Keratinocyte (primary cell): Measurements from ENCODE around the gene NLK. TPM values are rescaled to one million over a fixed set of nuclear protein-coding genes. Genes with fewer than 3 reads are reported as not detected.
A peak's percentile ranks its signal among the peaks of the same experiment; 100 is the strongest.

Experiments
- DNase-seq: peaks from one replicate; pipeline ENCODE4 v3.0.0-alpha.2; 2011; ENCODE audit warnings: low read depth, missing footprints, low spot score
- FAIRE-seq: peaks from 2 replicates; lab custom pipeline; 2011; peaks lifted over from hg19 to GRCh38; lab: Jason Lieb, UNC
- H2AFZ ChIP-seq: 2 replicates; pipeline ENCODE4 v1.6.0; 2012; ENCODE audit warnings: low read length, control low read depth, inconsistent platforms; ENCODE audit not compliant: control insufficient read depth
- H3K27ac ChIP-seq: 2 replicates; pipeline ENCODE4 v1.5.1; 2011; ENCODE audit warnings: low read length; ENCODE audit not compliant: control insufficient read depth, insufficient read depth
- H3K27me3 ChIP-seq: 3 replicates; pipeline ENCODE4 v1.6.0; 2011; ENCODE audit warnings: low read length; ENCODE audit not compliant: control insufficient read depth, insufficient read depth; ENCODE audit errors: extremely low read depth
- H3K36me3 ChIP-seq, 2 experiments: 2 replicates in 1 of 2; 3 replicates in 1 of 2; pipeline ENCODE4 v1.5.1; 2011; ENCODE audit warnings: low read length in 2 of 2, mild to moderate bottlenecking in 1 of 2; ENCODE audit not compliant: control insufficient read depth in 2 of 2, insufficient read depth in 2 of 2; ENCODE audit errors: extremely low read depth in 1 of 2
- H3K4me1 ChIP-seq: 3 replicates; pipeline ENCODE4 v1.5.1; 2011; ENCODE audit warnings: low read length; ENCODE audit not compliant: control insufficient read depth, insufficient read depth; ENCODE audit errors: extremely low read depth
- H3K4me2 ChIP-seq: 3 replicates; pipeline ENCODE4 v1.6.0; 2011; ENCODE audit warnings: low read depth, low read length; ENCODE audit not compliant: control insufficient read depth, insufficient read depth; ENCODE audit errors: extremely low read depth
- H3K4me3 ChIP-seq, 3 experiments: fragments of 200-600 bp in 1 of 3; sonication (generic) in 1 of 3; 2 replicates in 2 of 3; 3 replicates in 1 of 3; pipeline ENCODE4 v1.5.1; 2011 to 2016; ENCODE audit warnings: low read length in 3 of 3, mild to moderate bottlenecking in 3 of 3, control low read depth in 2 of 3, inconsistent platforms in 1 of 3, low read depth in 1 of 3, mixed read lengths in 1 of 3, mixed run types in 1 of 3, moderate library complexity in 1 of 3; ENCODE audit not compliant: control insufficient read depth in 2 of 3, insufficient read depth in 2 of 3; ENCODE audit errors: extremely low read depth in 1 of 3
- H3K79me2 ChIP-seq: 2 replicates; pipeline ENCODE4 v1.6.0; 2012; ENCODE audit warnings: low read length; ENCODE audit not compliant: control insufficient read depth, insufficient read depth
- H3K9ac ChIP-seq: 3 replicates; pipeline ENCODE4 v1.6.0; 2011; ENCODE audit warnings: low read length; ENCODE audit not compliant: control insufficient read depth, insufficient read depth; ENCODE audit errors: extremely low read depth
- H3K9me1 ChIP-seq: 3 replicates; pipeline ENCODE4 v1.6.0; 2011; ENCODE audit warnings: low read length; ENCODE audit not compliant: control insufficient read depth, insufficient read depth; ENCODE audit errors: extremely low read depth
- H3K9me3 ChIP-seq: 2 replicates; pipeline ENCODE4 v1.5.1; 2012; ENCODE audit warnings: low read depth, low read length; ENCODE audit not compliant: control insufficient read depth
- H4K20me1 ChIP-seq: 3 replicates; pipeline ENCODE4 v1.6.0; 2011; ENCODE audit warnings: low read length; ENCODE audit not compliant: control insufficient read depth, insufficient read depth; ENCODE audit errors: extremely low read depth
- EZH2 ChIP-seq: IDR thresholded peaks from one replicate; pipeline ENCODE4 v1.6.1; 2012; ENCODE audit warnings: inconsistent platforms, mild to moderate bottlenecking, low read length, moderate library complexity
- dilution Hi-C: fragments of 300-500 bp; cut with MboI; formaldehyde crosslinking; loops from one replicate; pipeline ENCODE4 v1.7.0; 2020; ENCODE audit warnings: low sequenced_read_pairs; ENCODE audit not compliant: extremely low pct_ligation_motif_present
- polyA plus RNA-seq, 5 experiments: library from polyadenylated mRNA; depleted of rRNA in 3 of 5; stranded (reverse) in 3 of 5; stranded (forward) in 1 of 5; unstranded in 1 of 5; fragments of >200 nt; gene quantifications; 1 replicate in 1 of 5; 2 replicates in 3 of 5; 3 replicates in 1 of 5; pipeline versions ENCODE4 v1.2.1 to v1.2.3, GENCODE V29; 2011 to 2012; ENCODE audit warnings: missing spikeins in 2 of 5, low read depth in 1 of 5, low replicate concordance in 1 of 5
- TF ChIP-seq, protein P1 (sequence below), 3 experiments: IDR thresholded peaks in 1 of 3; conservative IDR thresholded peaks in 1 of 3; optimal IDR thresholded peaks in 1 of 3; 2 replicates in 2 of 3; 3 replicates in 1 of 3; pipeline versions ENCODE3 to v1.5.1; 2011; ENCODE audit warnings: low read length in 3 of 3, mild to moderate bottlenecking in 3 of 3, moderate library complexity in 2 of 3, control low read depth in 1 of 3, inconsistent platforms in 1 of 3; ENCODE audit not compliant: insufficient read depth in 2 of 3; ENCODE audit errors: extremely low read depth in 1 of 3

NLK gene
- polyA plus RNA-seq, 1 donor (not counting 4 experiments of a cell fraction or from before 2014, with no cell fraction given): 20.9 TPM

- Histone ChIP-seq H3K4me1 (no peaks in the 10 kb centered on the region), H3K4me2 (no peak overlapping the region), H3K79me2 (peaks cover 3% of the 10 kb centered on the region), H3K9me1 (no peaks in the 10 kb centered on the region), H4K20me1 (no peaks in the 10 kb centered on the region), H3K9me3 (no peaks in the 10 kb centered on the region), H2AFZ (no peak overlapping the region), H3K27me3 (no peaks in the 10 kb centered on the region), H3K4me3 (no peak overlapping the region), H3K27ac (no peak overlapping the region), H3K36me3 (no peaks in the 10 kb centered on the region), H3K9ac (no peak overlapping the region)
- dilution Hi-C loops: no loop called here
- peak; percentile 75 for FAIRE-seq
- no peak for DNase-seq
- TF ChIP-seq, protein P1, sequence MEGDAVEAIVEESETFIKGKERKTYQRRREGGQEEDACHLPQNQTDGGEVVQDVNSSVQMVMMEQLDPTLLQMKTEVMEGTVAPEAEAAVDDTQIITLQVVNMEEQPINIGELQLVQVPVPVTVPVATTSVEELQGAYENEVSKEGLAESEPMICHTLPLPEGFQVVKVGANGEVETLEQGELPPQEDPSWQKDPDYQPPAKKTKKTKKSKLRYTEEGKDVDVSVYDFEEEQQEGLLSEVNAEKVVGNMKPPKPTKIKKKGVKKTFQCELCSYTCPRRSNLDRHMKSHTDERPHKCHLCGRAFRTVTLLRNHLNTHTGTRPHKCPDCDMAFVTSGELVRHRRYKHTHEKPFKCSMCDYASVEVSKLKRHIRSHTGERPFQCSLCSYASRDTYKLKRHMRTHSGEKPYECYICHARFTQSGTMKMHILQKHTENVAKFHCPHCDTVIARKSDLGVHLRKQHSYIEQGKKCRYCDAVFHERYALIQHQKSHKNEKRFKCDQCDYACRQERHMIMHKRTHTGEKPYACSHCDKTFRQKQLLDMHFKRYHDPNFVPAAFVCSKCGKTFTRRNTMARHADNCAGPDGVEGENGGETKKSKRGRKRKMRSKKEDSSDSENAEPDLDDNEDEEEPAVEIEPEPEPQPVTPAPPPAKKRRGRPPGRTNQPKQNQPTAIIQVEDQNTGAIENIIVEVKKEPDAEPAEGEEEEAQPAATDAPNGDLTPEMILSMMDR (optimal IDR thresholded peaks at IDR 0.05 in 1 of 3, IDR thresholded peaks at IDR 0.05 in 1 of 3, conservative IDR thresholded peaks at IDR 0.05 in 1 of 3; ENCODE audit: extremely low read depth in 1 of 3, insufficient read depth in 2 of 3, low read length in 3 of 3): no peak
- TF ChIP-seq EZH2: no peak
These were observed 63.0 kb downstream of the NLK start for GRCh38 chr17:28105501-28105900.

- Histone ChIP-seq H3K9me1 (no peaks in the 10 kb centered on the region), H3K4me2 (no peak overlapping the region), H4K20me1 (no peaks in the 10 kb centered on the region), H3K9me3 (no peaks in the 10 kb centered on the region), H3K36me3 (no peaks in the 10 kb centered on the region), H3K4me1 (peaks cover 10% of the 10 kb centered on the region), H3K9ac (no peak overlapping the region), H3K27me3 (no peaks in the 10 kb centered on the region), H3K4me3 (no peak overlapping the region), H3K79me2 (peaks cover 12% of the 10 kb centered on the region), H3K27ac (no peak overlapping the region), H2AFZ (no peak overlapping the region)
- DNase-seq: no peak
- no peak for TF ChIP-seq EZH2
- TF ChIP-seq, protein P1 (optimal IDR thresholded peaks at IDR 0.05 in 1 of 3, IDR thresholded peaks at IDR 0.05 in 1 of 3, conservative IDR thresholded peaks at IDR 0.05 in 1 of 3; ENCODE audit: extremely low read depth in 1 of 3, insufficient read depth in 2 of 3, low read length in 3 of 3): no peak
- FAIRE-seq: no peak
- dilution Hi-C loops: no loop called here
These were observed 67.7 kb downstream of the NLK start for GRCh38 chr17:28110184-28110583.
